Breast epithelium (tissue), 3 donors: ENCODE measurements around the gene CAMK1G.

ENCODE experiments used
- CTCF ChIP-seq, 3 donors: fragments of 450-650 bp; IDR thresholded peaks; one replicate each; pipeline ENCODE4 v1.5.1; 2016 to 2017; ENCODE audit warnings: antibody characterized with exemption in 3 of 3, mild to moderate bottlenecking in 3 of 3, moderate library complexity in 3 of 3
- POLR2A ChIP-seq: fragments of 450-650 bp; IDR thresholded peaks from one replicate; pipeline ENCODE4 v1.6.1; 2016; ENCODE audit warnings: antibody characterized with exemption, mild to moderate bottlenecking, moderate library complexity

- TF ChIP-seq CTCF (IDR thresholded peaks at IDR 0.05): no peak
- TF ChIP-seq POLR2A: no peak
Observed at GRCh38 chr1:209583408-209583807, at the start of gene CAMK1G.
